ENCODE results near the gene IRF3. TPM values are rescaled to one million over a fixed set of nuclear protein-coding genes. Genes with fewer than 3 reads are reported as not detected.

IRF3 gene
- total and polyA plus RNA-seq, 10 of the 15 experiments (the other 5 are each of a cell fraction or from before 2014, with no cell fraction given): 5.5 to 110 (median 63.4) TPM

DNA sequence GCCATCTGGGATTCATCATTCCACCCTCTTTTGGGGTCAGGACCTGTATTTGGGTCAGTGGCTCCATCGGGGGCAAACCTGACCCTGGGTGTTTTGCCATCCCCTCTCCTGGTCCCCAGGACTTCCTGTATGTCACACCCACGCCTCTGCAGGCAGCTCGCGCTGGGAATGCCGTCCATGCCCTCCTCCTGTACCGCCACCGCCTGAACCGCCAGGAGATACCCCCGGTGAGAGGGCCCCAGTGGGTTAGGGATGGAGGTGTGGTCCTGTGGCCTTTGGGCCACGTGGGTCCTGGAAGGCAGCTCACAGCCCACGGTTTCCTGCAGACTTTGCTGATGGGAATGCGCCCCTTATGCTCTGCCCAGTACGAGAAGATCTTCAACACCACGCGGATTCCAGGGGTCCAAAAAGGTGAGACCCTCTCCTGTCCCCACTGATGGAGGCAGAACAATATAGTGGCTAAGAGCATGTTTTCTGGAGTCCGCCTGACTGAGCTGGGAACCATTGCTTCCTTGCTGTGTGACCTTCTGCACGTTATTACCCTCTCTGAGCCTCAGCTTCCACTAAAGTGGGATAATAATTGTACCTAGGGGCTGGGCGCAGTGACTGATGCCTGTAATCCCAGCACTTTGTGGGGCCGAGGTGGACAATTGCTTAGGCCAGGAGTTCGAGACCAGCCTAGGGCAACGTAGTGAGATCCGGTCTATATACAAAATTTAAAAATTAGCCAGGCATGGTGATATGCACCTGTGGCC, 39.4 kb upstream of the IRF3 start:
- H3K4me1 ChIP-seq (ENCODE audit: control insufficient read depth, insufficient read depth, low read length): no peaks in the 10 kb centered on the region
- no peak for FAIRE-seq
- WGBS (ENCODE audit: insufficient coverage, insufficient replicate concordance, low lambda C conversion rate, missing lambda C conversion rate): 50% methylated on average over 22 of the region's 22 CpGs
- no peak overlapping the region for H3K4me2 ChIP-seq (ENCODE audit: control insufficient read depth, insufficient read depth)
- no TSS peak for BruUV-seq (replicated peaks)
- H3K27me3 ChIP-seq (replicated peaks in 1 of 2; ENCODE audit: control insufficient read depth in 2 of 2, insufficient read depth in 2 of 2, low read length in 1 of 2): no peaks in the 10 kb centered on the region
- ChIA-PET RAD21 (ENCODE audit: unreplicated experiment) (no interaction called here), CTCF (interaction anchor here (1.4 kb wide), 1 partner anchor 13 kb away, joined by 6 read pairs; no protein-coding TSS in a partner anchor), SMC1A (ENCODE audit: uncharacterized antibody, unreplicated experiment) (no interaction called here), POLR2A (no interaction called here)
- H3K4me3 ChIP-seq: no peak overlapping the region
- no peak for DNase-seq (ENCODE audit: low read depth, low spot score)
- H2AFZ ChIP-seq (ENCODE audit: control insufficient read depth, low read depth, low read length): no peak overlapping the region
- in situ Hi-C loops (cut with MboI): no loop called here
- H3K36me3 ChIP-seq (ENCODE audit: control insufficient read depth in 2 of 2, insufficient read depth in 2 of 2, low read length in 1 of 2): no peaks in the 10 kb centered on the region
- no peak for ATAC-seq
- H3K9me3 ChIP-seq (replicated peaks; ENCODE audit: control insufficient read depth, insufficient read depth, low read length): no peaks in the 10 kb centered on the region
- no peak overlapping the region for H3K27ac ChIP-seq (ENCODE audit: control insufficient read depth, insufficient read depth)
- intact Hi-C loops (cut with micrococcal nuclease; ENCODE audit: unreplicated experiment): no loop called here
- H3K9ac ChIP-seq (ENCODE audit: control insufficient read depth, insufficient read depth, low read length): no peak overlapping the region
- H3K79me2 ChIP-seq (ENCODE audit: control insufficient read depth, insufficient read depth, low read length): no peaks in the 10 kb centered on the region
- H4K20me1 ChIP-seq (ENCODE audit: control insufficient read depth, insufficient read depth): no peaks in the 10 kb centered on the region
- TF ChIP-seq ZNF622 (IDR thresholded peaks at IDR 0.05): no peak
- TF ChIP-seq TCF12 (IDR thresholded peaks at IDR 0.05; ENCODE audit: low read depth, low read length): no peak
- TF ChIP-seq, protein P1, sequence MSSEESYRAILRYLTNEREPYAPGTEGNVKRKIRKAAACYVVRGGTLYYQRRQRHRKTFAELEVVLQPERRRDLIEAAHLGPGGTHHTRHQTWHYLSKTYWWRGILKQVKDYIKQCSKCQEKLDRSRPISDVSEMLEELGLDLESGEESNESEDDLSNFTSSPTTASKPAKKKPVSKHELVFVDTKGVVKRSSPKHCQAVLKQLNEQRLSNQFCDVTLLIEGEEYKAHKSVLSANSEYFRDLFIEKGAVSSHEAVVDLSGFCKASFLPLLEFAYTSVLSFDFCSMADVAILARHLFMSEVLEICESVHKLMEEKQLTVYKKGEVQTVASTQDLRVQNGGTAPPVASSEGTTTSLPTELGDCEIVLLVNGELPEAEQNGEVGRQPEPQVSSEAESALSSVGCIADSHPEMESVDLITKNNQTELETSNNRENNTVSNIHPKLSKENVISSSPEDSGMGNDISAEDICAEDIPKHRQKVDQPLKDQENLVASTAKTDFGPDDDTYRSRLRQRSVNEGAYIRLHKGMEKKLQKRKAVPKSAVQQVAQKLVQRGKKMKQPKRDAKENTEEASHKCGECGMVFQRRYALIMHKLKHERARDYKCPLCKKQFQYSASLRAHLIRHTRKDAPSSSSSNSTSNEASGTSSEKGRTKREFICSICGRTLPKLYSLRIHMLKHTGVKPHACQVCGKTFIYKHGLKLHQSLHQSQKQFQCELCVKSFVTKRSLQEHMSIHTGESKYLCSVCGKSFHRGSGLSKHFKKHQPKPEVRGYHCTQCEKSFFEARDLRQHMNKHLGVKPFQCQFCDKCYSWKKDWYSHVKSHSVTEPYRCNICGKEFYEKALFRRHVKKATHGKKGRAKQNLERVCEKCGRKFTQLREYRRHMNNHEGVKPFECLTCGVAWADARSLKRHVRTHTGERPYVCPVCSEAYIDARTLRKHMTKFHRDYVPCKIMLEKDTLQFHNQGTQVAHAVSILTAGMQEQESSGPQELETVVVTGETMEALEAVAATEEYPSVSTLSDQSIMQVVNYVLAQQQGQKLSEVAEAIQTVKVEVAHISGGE (CRISPR knock-in tag; IDR thresholded peaks at IDR 0.05): no peak
- TF ChIP-seq SMAD5 (IDR thresholded peaks at IDR 0.05; ENCODE audit: low read depth): no peak
- no peak for TF ChIP-seq NRF1 (conservative IDR thresholded peaks at IDR 0.05; ENCODE audit: low read depth, low read length)
- TF ChIP-seq BCL11A (IDR thresholded peaks at IDR 0.05; ENCODE audit: low read depth, low read length): no peak
- no peak for TF ChIP-seq MYC (IDR thresholded peaks at IDR 0.05; ENCODE audit: insufficient read depth, insufficient read length, insufficient replicate concordance, low read length, severe bottlenecking)
- TF ChIP-seq IKZF1 (conservative IDR thresholded peaks at IDR 0.05): no peak
- no peak for TF ChIP-seq KAT2A (conservative IDR thresholded peaks at IDR 0.05; ENCODE audit: control insufficient read depth, low read depth, low read length)
- TF ChIP-seq ZNF207 (IDR thresholded peaks at IDR 0.05; ENCODE audit: borderline replicate concordance): no peak
- TF ChIP-seq NR2C1 (IDR thresholded peaks at IDR 0.05): no peak
- no peak for TF ChIP-seq NR2C2 (IDR thresholded peaks at IDR 0.05; ENCODE audit: borderline replicate concordance, control insufficient read depth, insufficient read length, low read depth)
- TF ChIP-seq KLF5 (IDR thresholded peaks at IDR 0.05; ENCODE audit: partially characterized antibody): no peak
- no peak for TF ChIP-seq ZBED1 (IDR thresholded peaks at IDR 0.05; ENCODE audit: borderline replicate concordance)
- TF ChIP-seq ZZZ3 (IDR thresholded peaks at IDR 0.05; ENCODE audit: control insufficient read depth, insufficient read length, low read depth): no peak
- TF ChIP-seq, protein P2, sequence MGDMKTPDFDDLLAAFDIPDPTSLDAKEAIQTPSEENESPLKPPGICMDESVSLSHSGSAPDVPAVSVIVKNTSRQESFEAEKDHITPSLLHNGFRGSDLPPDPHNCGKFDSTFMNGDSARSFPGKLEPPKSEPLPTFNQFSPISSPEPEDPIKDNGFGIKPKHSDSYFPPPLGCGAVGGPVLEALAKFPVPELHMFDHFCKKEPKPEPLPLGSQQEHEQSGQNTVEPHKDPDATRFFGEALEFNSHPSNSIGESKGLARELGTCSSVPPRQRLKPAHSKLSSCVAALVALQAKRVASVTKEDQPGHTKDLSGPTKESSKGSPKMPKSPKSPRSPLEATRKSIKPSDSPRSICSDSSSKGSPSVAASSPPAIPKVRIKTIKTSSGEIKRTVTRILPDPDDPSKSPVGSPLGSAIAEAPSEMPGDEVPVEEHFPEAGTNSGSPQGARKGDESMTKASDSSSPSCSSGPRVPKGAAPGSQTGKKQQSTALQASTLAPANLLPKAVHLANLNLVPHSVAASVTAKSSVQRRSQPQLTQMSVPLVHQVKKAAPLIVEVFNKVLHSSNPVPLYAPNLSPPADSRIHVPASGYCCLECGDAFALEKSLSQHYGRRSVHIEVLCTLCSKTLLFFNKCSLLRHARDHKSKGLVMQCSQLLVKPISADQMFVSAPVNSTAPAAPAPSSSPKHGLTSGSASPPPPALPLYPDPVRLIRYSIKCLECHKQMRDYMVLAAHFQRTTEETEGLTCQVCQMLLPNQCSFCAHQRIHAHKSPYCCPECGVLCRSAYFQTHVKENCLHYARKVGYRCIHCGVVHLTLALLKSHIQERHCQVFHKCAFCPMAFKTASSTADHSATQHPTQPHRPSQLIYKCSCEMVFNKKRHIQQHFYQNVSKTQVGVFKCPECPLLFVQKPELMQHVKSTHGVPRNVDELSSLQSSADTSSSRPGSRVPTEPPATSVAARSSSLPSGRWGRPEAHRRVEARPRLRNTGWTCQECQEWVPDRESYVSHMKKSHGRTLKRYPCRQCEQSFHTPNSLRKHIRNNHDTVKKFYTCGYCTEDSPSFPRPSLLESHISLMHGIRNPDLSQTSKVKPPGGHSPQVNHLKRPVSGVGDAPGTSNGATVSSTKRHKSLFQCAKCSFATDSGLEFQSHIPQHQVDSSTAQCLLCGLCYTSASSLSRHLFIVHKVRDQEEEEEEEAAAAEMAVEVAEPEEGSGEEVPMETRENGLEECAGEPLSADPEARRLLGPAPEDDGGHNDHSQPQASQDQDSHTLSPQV (IDR thresholded peaks at IDR 0.05): no peak
